ENCODE measurements around the gene LUZP2. TPM values are rescaled to one million over a fixed set of nuclear protein-coding genes. Genes with fewer than 3 reads are reported as not detected.

LUZP2 gene
- total and polyA plus RNA-seq, 4 donors: 0.05 TPM; not detected in 3

GRCh38 chr11:24747275-24748251 lies 250.7 kb downstream of the LUZP2 start:
- Histone ChIP-seq H3K4me3 (ENCODE audit: low read depth in 1 of 3, low read length in 3 of 3) (no peak overlapping the region), H3K9ac (ENCODE audit: low read depth in 1 of 2, low read length in 2 of 2) (no peak overlapping the region), H3K9me3 (ENCODE audit: control insufficient read depth in 4 of 4, low read length in 3 of 4) (no peaks in the 10 kb centered on the region), H3K36me3 (ENCODE audit: control insufficient read depth in 4 of 4, insufficient read depth in 3 of 4, low read depth in 1 of 4, low read length in 3 of 4) (no peaks in the 10 kb centered on the region), H3K27ac (ENCODE audit: low read depth in 1 of 2, low read length in 2 of 2) (no peak overlapping the region), H3K4me1 (ENCODE audit: control insufficient read depth in 4 of 4, insufficient read depth in 4 of 4, low read length in 3 of 4) (no peaks in the 10 kb centered on the region), H3K27me3 (ENCODE audit: control insufficient read depth in 4 of 4, insufficient read depth in 4 of 4, low read length in 3 of 4) (no peaks in the 10 kb centered on the region)
- TF ChIP-seq EGR1 (IDR thresholded peaks at IDR 0.05; ENCODE audit: low read depth in 2 of 2) (no peak), RXRA (IDR thresholded peaks at IDR 0.05) (no peak), NR2F2 (IDR thresholded peaks at IDR 0.05) (no peak), ZBTB33 (IDR thresholded peaks at IDR 0.05) (no peak), FOXA1 (IDR thresholded peaks at IDR 0.05) (no peak), ATF3 (IDR thresholded peaks at IDR 0.05) (no peak), TAF1 (conservative IDR thresholded peaks at IDR 0.05) (no peak), HNF4A (conservative IDR thresholded peaks at IDR 0.05) (no peak), FOXA2 (IDR thresholded peaks at IDR 0.05) (no peak), RAD21 (IDR thresholded peaks at IDR 0.05) (no peak), SP1 (IDR thresholded peaks at IDR 0.05) (no peak), MAX (IDR thresholded peaks at IDR 0.05) (no peak), HNF4G (IDR thresholded peaks at IDR 0.05) (no peak), REST (IDR thresholded peaks at IDR 0.05) (no peak), CTCF (IDR thresholded peaks at IDR 0.05; ENCODE audit: low read depth, low read length, missing input control) (no peak), YY1 (IDR thresholded peaks at IDR 0.05) (no peak), JUND (IDR thresholded peaks at IDR 0.05) (no peak), GABPA (IDR thresholded peaks at IDR 0.05 in 1 of 2, conservative IDR thresholded peaks at IDR 0.05 in 1 of 2) (no peak)
- no peak for DNase-seq (ENCODE audit: low spot score)
- WGBS: 82% methylated on average over 5 of the region's 5 CpGs

All from liver (tissue), 9 donors.